Activated naive CD4-positive, alpha-beta T cell treated with anti-CD3 and anti-CD28 coated beads, Interleukin-2, amount 50 U/mL, for 72 hours (primary cell): ENCODE data around the gene C11orf58. TPM values are rescaled to one million over a fixed set of nuclear protein-coding genes. Genes with fewer than 3 reads are reported as not detected.
A peak's percentile ranks its signal among the peaks of the same experiment; 100 is the strongest.

Experiments used
- ATAC-seq, 2 donors: fragments of 150-1000 bp; cut with Tn5 transposase; 2 replicates each; pipeline ENCODE4 v1.10.0; 2021; ENCODE audit warnings: mild to moderate bottlenecking in 2 of 2, moderate library complexity in 2 of 2
- DNase-seq, 2 donors: peaks; one replicate each; pipeline ENCODE4 v3.0.0; 2021 to 2022; ENCODE audit warnings: low spot score in 2 of 2
- H3K27ac Mint-ChIP-seq, 2 donors: one replicate each; pipeline ENCODE4 v1.8.0; 2022; ENCODE audit warnings: mild to moderate bottlenecking in 2 of 2, mixed read lengths in 2 of 2
- H3K36me3 Mint-ChIP-seq, 2 donors: one replicate each; pipeline ENCODE4 v1.8.0; 2022; ENCODE audit warnings: mixed read lengths in 2 of 2
- H3K9me3 Mint-ChIP-seq, 2 donors: one replicate each; pipeline ENCODE4 v1.8.0; 2022; ENCODE audit warnings: mixed read lengths in 2 of 2
- total RNA-seq, 2 donors: library from RNA; stranded (reverse); gene quantifications; one replicate each; pipeline ENCODE4 v1.2.3, GENCODE V29; 2022

The C11orf58 gene
- 100 to 1,000 TPM; 125 to 139 TPM for total RNA-seq

DNA sequence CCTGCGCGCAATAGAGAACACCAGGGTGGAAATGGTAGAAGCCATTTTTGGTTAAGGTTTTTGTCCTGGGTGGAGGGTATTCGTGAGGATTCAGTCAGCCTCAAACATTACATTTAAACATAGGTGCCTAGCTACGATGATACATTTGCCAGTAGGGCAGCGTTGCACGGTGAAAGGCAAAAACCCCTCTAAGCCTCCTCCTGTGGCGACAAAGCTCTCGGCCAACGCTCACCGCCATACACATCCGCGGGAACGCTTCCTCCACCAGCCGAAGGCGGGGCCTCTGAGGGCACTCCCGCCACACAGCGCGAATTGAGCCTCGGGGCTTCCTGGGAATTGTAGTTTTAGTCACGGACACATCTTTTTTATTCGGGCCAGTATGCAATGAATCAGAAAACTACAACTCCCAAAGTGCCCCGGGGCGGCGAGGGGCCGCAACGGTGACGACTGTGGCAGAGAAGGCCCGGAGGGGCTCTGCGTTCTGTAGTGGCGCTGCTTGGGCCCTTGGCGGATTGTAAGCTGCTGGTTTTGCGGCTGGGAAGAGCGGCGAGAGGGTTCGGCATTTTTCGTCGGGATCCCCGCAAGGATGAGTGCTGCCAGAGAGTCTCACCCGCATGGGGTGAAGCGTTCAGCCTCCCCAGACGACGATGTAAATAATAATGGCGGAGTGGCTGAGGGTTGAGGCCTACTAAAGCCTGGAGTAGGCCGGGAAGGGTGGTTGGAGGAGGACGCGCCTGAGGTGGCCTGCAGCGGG lies at the start of gene C11orf58:
TSS of gene C11orf58 (plus strand) at position 455 of the 754 bp plus-strand sequence. CDS start at position 587, 132 bp downstream.
- DNase-seq, result peak; percentile 88 to 94
- H3K27ac Mint-ChIP-seq, result no peak within 1 kb of the TSS
- H3K9me3 Mint-ChIP-seq, result no peaks in the 10 kb centered on the region
- peak; percentile 96 to 98 for ATAC-seq
- peaks cover 4 to 16% of the 10 kb centered on the region in 2 donors for H3K36me3 Mint-ChIP-seq

DNA sequence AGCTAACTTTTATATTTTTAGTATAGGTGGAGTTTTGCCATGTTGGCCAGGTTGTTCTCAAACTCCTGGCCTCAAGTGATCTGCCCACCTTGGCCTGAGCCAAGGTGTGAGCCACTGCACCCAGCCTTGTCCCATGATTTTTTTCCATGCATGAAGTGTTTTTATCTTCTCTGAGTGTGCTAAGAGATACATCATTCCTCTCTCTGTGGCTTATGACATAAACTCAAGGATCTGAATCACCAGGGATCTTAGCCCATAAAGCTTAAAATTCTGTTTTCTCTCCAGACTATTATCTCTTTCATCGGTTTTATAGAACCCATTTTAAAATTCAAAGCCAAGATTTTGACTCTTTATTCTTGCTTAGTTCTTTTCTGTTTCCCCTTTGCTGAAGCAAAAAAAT lies 48.4 kb upstream of the C11orf58 start:
- Mint-ChIP-seq H3K27ac (no peak overlapping the region), H3K36me3 (no peaks in the 10 kb centered on the region), H3K9me3 (no peaks in the 10 kb centered on the region)
- no peak for ATAC-seq
- DNase-seq, result no peak

DNA sequence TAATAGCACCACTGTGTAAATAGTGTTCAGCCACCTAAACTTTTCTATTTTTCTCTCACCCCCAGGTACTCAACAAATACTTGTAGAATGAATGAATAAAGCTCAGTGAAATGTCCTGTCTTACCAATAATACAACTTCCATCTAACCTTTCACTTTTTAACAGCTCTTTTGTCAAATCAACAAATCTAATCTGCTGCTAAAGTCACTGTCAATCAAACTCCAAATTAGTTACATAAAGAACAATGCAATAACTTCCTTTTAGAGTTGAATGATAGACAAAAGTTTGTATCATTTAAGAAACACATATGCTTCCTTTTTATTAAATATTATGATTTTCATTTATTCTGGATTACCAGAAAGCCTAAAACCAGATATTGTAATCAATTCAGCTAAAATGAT lies 34.7 kb upstream of the C11orf58 start:
- H3K36me3 Mint-ChIP-seq, result no peaks in the 10 kb centered on the region
- no peak overlapping the region for H3K27ac Mint-ChIP-seq
- ATAC-seq (no peak), DNase-seq (no peak)
- H3K9me3 Mint-ChIP-seq, result no peaks in the 10 kb centered on the region

DNA sequence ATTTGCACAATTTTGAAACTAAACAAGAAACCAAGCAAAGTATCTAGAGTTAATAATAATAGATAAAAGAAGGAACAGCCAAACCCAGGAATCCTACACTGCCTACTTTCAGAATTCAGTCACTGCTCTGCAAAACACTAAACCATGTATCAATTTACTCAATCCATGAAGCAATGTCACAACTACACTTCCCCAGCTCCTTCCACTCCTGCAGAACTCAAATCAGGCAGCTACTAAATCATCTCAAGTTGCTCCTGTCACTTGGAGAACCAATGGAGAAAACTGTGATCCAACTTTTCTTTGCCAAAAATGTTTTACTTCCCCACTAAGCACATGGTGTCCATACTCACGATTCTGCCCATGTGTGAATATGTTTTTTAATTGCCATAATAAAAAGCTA lies 24.9 kb upstream of the C11orf58 start:
- Mint-ChIP-seq H3K27ac (no peak overlapping the region), H3K9me3 (no peaks in the 10 kb centered on the region), H3K36me3 (no peaks in the 10 kb centered on the region)
- no peak for DNase-seq
- ATAC-seq, result no peak

DNA sequence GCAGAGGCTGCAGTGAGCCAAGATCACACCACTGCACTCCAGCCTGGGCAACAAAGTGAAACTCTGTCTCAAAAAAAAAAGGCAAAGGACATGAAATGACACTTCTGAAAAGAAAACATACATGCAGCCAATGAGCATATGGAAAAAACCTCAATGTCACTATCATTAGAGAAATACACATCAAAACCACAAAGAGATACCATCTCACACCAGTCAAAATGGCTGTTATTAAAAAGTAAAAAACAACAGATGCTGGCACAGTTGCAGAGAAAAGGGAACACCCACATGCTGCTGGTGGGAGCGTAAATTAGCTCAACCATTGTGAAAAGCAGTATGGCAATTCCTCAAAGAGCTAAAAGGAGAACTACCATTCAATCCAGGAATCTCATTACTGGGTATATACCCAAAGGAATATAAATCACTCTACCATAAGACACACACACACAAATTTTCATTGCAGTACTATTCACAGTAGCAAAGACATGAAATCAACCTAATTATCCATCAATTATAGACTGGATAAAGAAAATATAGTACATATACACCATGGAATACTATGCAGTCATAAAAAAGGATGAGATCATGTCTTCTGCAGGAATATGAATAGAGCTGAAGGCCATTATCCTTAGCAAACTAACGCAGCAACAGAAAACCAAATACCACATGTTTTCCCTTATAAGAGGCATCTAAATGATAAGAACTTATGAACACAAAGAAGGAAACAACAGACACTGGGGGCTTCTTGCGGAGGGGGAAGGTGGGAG lies 15.7 kb upstream of the C11orf58 start:
- no peak overlapping the region for H3K27ac Mint-ChIP-seq
- no peaks in the 10 kb centered on the region for H3K36me3 Mint-ChIP-seq
- no peaks in the 10 kb centered on the region for H3K9me3 Mint-ChIP-seq
- no peak for DNase-seq
- ATAC-seq, result no peak

DNA sequence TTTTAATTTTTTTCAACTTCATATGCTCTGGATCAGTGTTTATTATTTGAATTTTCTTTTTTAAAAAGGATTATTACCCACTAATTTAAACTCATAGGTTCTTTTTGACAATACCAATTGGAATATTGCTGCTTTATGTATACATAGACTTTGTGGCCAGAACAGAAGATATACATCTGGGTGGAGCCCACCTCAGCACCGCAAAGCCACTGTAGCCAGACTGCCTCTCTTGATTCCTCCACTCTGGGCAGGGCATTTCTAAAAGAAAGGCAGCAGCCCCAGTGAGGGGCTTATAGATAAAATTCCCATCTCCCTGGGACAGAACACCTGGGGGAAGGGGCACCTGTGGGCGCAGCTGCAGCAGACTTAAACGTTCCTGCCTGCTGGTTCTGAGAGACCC lies 10.6 kb upstream of the C11orf58 start:
- H3K36me3 Mint-ChIP-seq, result peaks cover 7 to 10% of the 10 kb centered on the region in 2 donors
- ATAC-seq (no peak), DNase-seq (no peak)
- peaks cover 3 to 10% of the 10 kb centered on the region in 2 donors for H3K9me3 Mint-ChIP-seq
- no peak overlapping the region for H3K27ac Mint-ChIP-seq

DNA sequence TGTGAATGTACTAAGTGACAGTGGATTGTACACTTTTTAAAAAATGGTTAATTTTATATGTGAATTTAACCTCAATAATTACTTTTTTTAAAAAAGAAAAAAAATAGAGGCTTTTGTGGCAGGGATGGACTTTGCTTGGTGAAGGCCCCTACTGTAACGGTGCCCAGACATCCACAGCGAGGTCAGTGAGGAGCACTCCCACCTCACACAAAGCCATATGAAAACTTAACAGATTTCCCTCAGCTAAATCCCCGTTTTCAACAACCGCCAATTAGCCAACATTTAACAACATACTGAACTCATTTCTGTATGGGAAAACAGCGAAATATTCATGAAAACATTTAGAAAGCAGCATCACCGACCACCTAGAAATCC lies 642 bp upstream of the C11orf58 start:
- no peaks in the 10 kb centered on the region for H3K9me3 Mint-ChIP-seq
- no peak overlapping the region for H3K27ac Mint-ChIP-seq
- DNase-seq (no peak), ATAC-seq (peak in 1 of 2 donors; percentile 3)
- H3K36me3 Mint-ChIP-seq, result peaks cover 4 to 12% of the 10 kb centered on the region in 2 donors

DNA sequence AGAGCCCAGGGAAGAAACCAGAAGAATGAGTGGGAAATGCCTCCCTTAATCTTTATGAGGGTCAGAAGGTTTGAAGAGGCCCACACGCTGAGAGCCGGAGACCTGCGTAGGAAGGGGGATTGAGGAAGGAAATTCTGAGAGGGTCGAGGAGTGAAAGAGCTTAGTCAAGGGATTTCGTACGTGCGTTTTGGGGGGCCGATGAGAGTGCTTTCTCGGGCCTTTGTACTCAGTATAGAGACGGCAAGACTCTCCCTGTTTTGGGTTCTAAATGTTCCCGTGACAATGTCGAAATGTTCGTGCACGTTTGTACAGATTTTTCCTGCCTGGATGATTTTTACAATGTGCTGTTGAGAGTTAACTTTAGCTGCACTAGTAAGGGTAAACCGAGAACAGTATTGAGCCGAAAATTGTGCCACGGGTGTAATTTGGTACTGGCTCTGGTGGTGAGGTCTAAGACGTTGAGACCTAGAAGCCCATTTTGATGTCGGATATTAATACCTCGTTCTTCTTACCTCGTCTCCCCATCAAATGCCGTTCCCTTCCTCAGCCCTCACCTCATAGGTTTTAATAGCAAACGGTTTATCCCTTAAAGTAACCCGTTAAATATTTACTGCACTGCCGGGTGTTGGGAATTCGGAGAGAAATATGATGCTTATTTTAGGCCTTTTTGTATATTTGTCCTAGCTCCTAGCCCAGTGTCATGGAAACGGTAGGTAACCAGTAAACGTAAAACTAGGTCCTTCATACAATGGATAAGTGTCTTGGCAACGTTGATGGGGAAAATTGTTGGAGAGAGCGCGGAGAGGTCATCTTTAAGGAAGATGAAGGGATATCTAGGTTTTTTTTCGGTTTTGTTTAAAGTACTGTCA lies 734 bp downstream of the C11orf58 start:
- Mint-ChIP-seq H3K36me3 (peaks cover 4 to 17% of the 10 kb centered on the region in 2 donors), H3K27ac (no peak overlapping the region), H3K9me3 (no peaks in the 10 kb centered on the region)
- no peak for DNase-seq
- ATAC-seq, result no peak

DNA sequence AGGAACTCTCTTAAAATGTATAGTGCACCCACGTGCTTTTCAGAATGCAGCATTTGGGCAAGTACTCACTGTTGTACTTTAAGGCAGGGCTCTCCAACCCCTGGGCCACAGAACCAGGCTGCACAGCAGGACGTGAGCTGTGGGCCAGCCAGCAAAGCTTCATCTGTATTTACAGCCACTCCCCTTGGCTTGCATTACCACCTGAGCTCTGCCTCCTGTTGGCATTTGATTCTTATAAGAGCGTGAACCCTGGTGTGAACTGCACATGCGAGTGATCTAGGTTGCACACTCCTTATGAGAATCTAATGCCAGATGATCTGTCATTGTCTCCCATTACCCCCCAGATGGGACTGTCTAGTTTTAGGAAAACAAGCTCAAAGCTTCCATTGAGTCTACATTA lies 3.0 kb downstream of the C11orf58 start:
- H3K27ac Mint-ChIP-seq, result no peak overlapping the region
- peaks cover 4 to 30% of the 10 kb centered on the region in 2 donors for H3K36me3 Mint-ChIP-seq
- DNase-seq (no peak), ATAC-seq (no peak)
- no peaks in the 10 kb centered on the region for H3K9me3 Mint-ChIP-seq

DNA sequence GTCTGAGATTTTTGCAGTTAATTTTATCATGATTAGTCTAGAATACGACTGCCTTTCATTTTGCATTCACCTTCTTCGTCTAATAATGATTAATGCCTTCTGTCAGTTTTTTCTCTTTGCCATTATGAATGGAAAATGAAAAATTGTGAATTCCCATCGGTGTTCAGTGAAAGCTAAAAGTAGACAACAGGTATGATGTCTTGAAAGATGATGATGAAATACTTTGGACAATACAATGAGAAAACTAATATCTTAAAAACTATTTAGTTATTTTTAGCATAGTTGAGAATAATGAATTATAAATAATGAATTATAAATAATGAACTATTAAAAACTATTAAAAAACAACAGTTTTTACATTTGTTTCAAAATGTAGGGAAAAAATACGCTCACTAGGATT lies 5.0 kb downstream of the C11orf58 start:
- no peaks in the 10 kb centered on the region for H3K9me3 Mint-ChIP-seq
- ATAC-seq (no peak), DNase-seq (no peak)
- H3K27ac Mint-ChIP-seq, result no peak overlapping the region
- peaks cover 4 to 44% of the 10 kb centered on the region in 2 donors for H3K36me3 Mint-ChIP-seq

DNA sequence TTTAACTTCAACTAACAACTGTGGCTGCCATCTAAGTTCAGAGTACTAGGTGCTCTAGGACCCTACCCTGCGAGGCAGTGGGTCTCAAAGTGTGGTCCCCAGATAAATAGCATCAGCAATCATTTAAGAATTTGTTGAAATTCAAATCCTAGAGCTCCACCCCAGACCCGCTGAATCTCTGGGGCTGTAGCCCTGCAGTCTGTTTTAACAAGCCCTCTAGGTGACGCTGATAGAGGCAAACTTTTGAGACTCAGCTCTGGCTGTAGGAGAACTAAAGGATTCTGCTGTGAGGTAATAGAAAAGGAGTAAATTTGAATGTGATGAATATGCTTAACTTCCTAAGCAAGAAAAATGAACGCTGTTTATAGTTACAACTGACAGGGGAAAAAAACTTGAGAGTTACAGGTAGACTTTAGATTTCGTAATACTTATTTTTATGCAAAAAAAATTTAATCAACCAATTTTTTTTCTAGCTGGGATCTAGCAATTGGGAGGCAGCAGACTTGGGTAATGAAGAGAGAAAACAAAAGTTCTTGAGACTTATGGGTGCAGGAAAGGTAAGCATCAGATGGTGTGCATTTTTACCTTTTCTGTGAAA lies 5.8 kb downstream of the C11orf58 start:
- Mint-ChIP-seq H3K36me3 (peaks cover 4 to 51% of the 10 kb centered on the region in 2 donors), H3K27ac (peak overlapping the region in 1 of 2 donors; percentile 11), H3K9me3 (no peaks in the 10 kb centered on the region)
- no peak for ATAC-seq
- no peak for DNase-seq

DNA sequence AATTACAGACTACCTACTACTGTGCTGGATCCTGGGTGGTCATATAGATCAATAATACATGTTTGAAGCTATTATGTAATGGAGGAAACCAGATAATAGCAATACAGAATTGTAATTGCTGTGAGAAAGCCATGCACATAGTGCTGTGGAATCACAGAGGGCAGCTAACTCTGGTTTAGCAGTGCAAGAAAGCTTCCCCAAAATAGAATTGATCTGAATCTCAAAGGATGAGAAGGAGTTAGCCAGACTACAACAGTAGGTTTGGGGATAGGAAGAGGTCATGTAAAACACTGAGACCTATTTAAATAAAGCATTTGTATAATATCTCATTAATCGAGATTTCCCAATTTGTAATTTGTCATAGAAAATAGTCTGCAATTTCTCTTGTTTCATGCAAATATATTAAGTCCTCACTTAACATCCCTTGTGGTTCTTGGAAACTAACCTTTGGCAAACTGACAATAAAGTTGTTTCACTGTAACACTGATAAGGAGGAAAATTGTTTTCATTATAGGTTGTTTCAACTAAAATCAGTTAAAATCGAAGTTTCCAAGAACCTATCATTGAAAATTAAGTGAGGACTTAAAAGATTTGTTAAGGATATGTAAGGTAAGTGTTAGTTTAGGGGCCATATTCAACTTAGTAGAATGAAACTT lies 7.6 kb downstream of the C11orf58 start:
- ATAC-seq, result no peak
- Mint-ChIP-seq H3K9me3 (no peaks in the 10 kb centered on the region), H3K36me3 (peaks cover 4 to 65% of the 10 kb centered on the region in 2 donors), H3K27ac (no peak overlapping the region)
- DNase-seq, result no peak

DNA sequence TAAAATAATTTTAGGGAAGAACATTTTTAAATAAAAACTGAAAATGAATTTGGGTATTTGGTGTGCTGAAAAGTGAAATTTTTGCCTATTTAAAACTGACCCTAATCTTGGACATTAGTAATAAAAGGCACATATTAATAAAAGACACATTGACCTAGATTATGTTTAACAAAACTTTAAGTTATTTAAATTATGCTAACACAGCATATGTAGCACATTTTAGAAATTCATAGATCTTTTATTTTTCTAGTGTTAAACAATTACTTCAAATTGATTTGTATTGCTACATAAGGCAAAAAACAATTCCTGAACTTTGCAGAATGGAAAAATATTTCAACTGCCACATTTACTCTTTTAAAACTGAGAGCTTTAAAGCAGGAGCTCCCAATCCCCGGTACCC lies 10.6 kb downstream of the C11orf58 start:
- no peaks in the 10 kb centered on the region for H3K9me3 Mint-ChIP-seq
- DNase-seq (no peak), ATAC-seq (no peak)
- peak overlapping the region in 1 of 2 donors; percentile 79 for H3K27ac Mint-ChIP-seq
- peaks cover 4 to 70% of the 10 kb centered on the region in 2 donors for H3K36me3 Mint-ChIP-seq

DNA sequence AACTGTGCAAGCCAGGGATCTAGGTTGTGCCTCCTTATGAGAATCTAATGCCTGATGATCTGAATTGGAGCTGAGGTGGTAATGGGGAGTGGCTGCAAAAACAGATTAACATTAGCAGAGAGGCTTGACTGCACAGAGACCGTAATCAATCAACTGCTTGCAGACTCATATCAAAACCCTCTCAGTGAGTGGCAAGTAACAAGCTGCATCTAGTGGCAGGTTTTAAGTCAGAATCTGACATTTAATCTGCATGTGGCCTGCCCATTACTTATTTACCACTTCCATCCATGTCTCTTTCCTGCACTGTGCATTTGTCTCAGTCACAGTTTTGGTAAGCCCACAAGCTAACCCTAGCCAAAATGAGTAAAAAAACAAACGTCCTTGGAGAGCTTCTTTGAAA lies 11.2 kb downstream of the C11orf58 start:
- ATAC-seq, result peak; percentile 83 to 94
- no peaks in the 10 kb centered on the region for H3K9me3 Mint-ChIP-seq
- H3K27ac Mint-ChIP-seq, result peak overlapping the region; percentile 31 to 85
- DNase-seq, result peak in 1 of 2 donors; percentile 18
- H3K36me3 Mint-ChIP-seq, result peaks cover 4 to 68% of the 10 kb centered on the region in 2 donors

DNA sequence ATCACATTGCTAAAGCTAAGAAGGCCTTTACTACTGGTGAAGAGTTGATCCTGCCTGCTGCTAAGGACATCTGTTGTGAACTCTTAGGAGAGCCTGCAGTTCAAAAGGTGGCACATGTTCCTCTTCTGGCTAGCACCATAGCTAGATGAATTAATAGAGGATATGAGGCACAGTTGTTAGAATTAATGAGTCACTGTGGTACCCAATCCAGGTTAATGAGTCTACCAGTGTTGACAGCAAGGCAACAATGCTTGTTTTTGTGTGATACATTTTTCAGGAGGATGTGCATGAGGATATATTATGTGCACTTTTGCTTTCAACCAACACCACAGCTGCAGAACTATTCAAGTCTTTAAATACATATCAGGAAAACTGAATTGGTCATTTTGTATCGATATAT lies 12.0 kb downstream of the C11orf58 start:
- ATAC-seq, result peak; percentile 25 to 45
- Mint-ChIP-seq H3K36me3 (peaks cover 4 to 72% of the 10 kb centered on the region in 2 donors), H3K27ac (peak overlapping the region in 1 of 2 donors; percentile 31), H3K9me3 (no peaks in the 10 kb centered on the region)
- no peak for DNase-seq
